GM21529 (cell line): ENCODE data around the gene PMPCA.
"Not testable (repeated sequence)": the region's sequence is repeated elsewhere in the genome, so short reads cannot be mapped to it uniquely, and the experiment has no call there.

Source experiments
- ATAC-seq: cut with Tn5 transposase; IDR thresholded peaks from one replicate; pipeline ENCODE4 v1.9.1; 2021; ENCODE audit not compliant: unreplicated experiment

The PMPCA gene

GRCh38 chr9:136393531-136393930, 16.9 kb upstream of the PMPCA start:
- no peak for ATAC-seq

GRCh38 chr9:136394312-136395019, 16.0 kb upstream of the PMPCA start:
- ATAC-seq, result no peak

- no peak for ATAC-seq
These were observed 15.5 kb upstream of the PMPCA start for GRCh38 chr9:136395020-136395340.

- ATAC-seq, result no peak
These were observed 14.9 kb upstream of the PMPCA start for GRCh38 chr9:136395345-136396218.

GRCh38 chr9:136396219-136396515, 14.3 kb upstream of the PMPCA start:
- no peak for ATAC-seq

GRCh38 chr9:136397643-136398042, 12.8 kb upstream of the PMPCA start:
- no peak for ATAC-seq

- ATAC-seq, result no peak
These were observed 12.2 kb upstream of the PMPCA start for GRCh38 chr9:136398286-136398685.

GRCh38 chr9:136399176-136400037, 11.1 kb upstream of the PMPCA start:
- peak; percentile 26 for ATAC-seq

GRCh38 chr9:136400038-136400834, 10.2 kb upstream of the PMPCA start, which contains the start of gene SNAPC4:
SNAPC4 (minus strand) TSS chr9:136400170; CDS start chr9:136398428, 1,742 bp downstream.
- peak; percentile 54 for ATAC-seq

GRCh38 chr9:136401173-136401922, 9.1 kb upstream of the PMPCA start:
- ATAC-seq, result no peak

GRCh38 chr9:136402067-136402466, 8.4 kb upstream of the PMPCA start:
- ATAC-seq, result no peak

GRCh38 chr9:136403538-136403914, 6.9 kb upstream of the PMPCA start:
- ATAC-seq, result peak; percentile 48

- ATAC-seq, result no peak
These were observed 6.3 kb upstream of the PMPCA start for GRCh38 chr9:136403915-136404800.

- no peak for ATAC-seq
These were observed 5.7 kb upstream of the PMPCA start for GRCh38 chr9:136404801-136405136.

GRCh38 chr9:136405481-136405880, 5.0 kb upstream of the PMPCA start:
- no peak for ATAC-seq

GRCh38 chr9:136405904-136406303, 4.6 kb upstream of the PMPCA start:
- ATAC-seq, result not testable (repeated sequence)

GRCh38 chr9:136407061-136407460, 3.4 kb upstream of the PMPCA start:
- ATAC-seq, result not testable (repeated sequence)

- no peak for ATAC-seq
These were observed 2.5 kb upstream of the PMPCA start for GRCh38 chr9:136407911-136408310.
